Mesangial cell (primary cell): Measurements from ENCODE around the gene MCM10. TPM values are rescaled to one million over a fixed set of nuclear protein-coding genes. Genes with fewer than 3 reads are reported as not detected.

Source experiments
- total RNA-seq: library from RNA; depleted of rRNA; stranded (reverse); fragments of >200 nt; gene quantifications from 2 replicates; pipeline ENCODE4 v1.2.3, GENCODE V29; 2015

MCM10 gene
- total RNA-seq, result 0.76 and 13.9 TPM in 2 replicates

GRCh38 chr10:13160934-13161856 lies at the start of gene MCM10:
Gene MCM10 (plus strand): TSS chr10:13161558. CDS start chr10:13164203, 2,645 bp downstream.

GRCh38 chr10:13234172-13234571 lies 72.8 kb downstream of the MCM10 start, which contains the start of gene UCMA:
Gene UCMA (minus strand): TSS chr10:13234374. CDS start chr10:13234258, 116 bp downstream.

Other genes with a start within 250 kb of the MCM10 start
- 0.63 and 0.98 TPM in 2 replicates for gene CCDC3, start 159.8 kb upstream of the MCM10 start, total RNA-seq
- 28.0 and 35.7 TPM in 2 replicates for gene OPTN, start 61.4 kb upstream of the MCM10 start, total RNA-seq
- gene UCMA, start 72.8 kb downstream of the MCM10 start, total RNA-seq, result not detected in 2 replicates
- gene PHYH, start 138.5 kb downstream of the MCM10 start, total RNA-seq, result 12.7 and 17.1 TPM in 2 replicates
- gene SEPHS1, start 186.7 kb downstream of the MCM10 start, total RNA-seq, result 44.7 and 61.4 TPM in 2 replicates